T-cell (primary cell): ENCODE data around the gene HIPK2. TPM values are rescaled to one million over a fixed set of nuclear protein-coding genes. Genes with fewer than 3 reads are reported as not detected.

ENCODE experiments used
- ATAC-seq, 4 experiments: fragments of 200-7000 bp in 3 of 4; fragments of 150-1000 bp in 1 of 4; cut with Tn5 transposase; replicated peaks in 1 of 4; 1 replicate in 3 of 4; 2 replicates in 1 of 4; pipeline ENCODE4 v1.10.0; 2021; ENCODE audit warnings: moderate library complexity in 3 of 4, mild to moderate bottlenecking in 2 of 4, moderate number of reproducible peaks in 1 of 4
- CTCF ChIA-PET, 2 donors: fragments of 300-600 bp; sonication (Branson Sonifier 250); formaldehyde crosslinking; loops; one replicate each; lab custom pipeline; 2022; ENCODE audit warnings: antibody characterized with exemption in 2 of 2; lab: Charles Lee
- POLR2A ChIA-PET, 2 donors: fragments of 300-600 bp; sonication (Branson Sonifier 250); formaldehyde crosslinking; loops; one replicate each; lab custom pipeline; 2022; ENCODE audit warnings: antibody characterized with exemption in 2 of 2; lab: Charles Lee
- DNase-seq, 35 experiments: peaks; one replicate each; pipeline versions ENCODE4 v3.0.0 to v3.0.0-alpha.2; 2013 to 2023
- H3K27ac ChIP-seq: one replicate; pipeline ENCODE4 v1.5.1; 2013; ENCODE audit warnings: low read length
- H3K27me3 ChIP-seq, 2 experiments: replicated peaks in 1 of 2; 1 replicate in 1 of 2; 2 replicates in 1 of 2; pipeline versions ENCODE4 v1.6.1 to v1.7.0; 2013; ENCODE audit warnings: low read length in 1 of 2, mixed read lengths in 1 of 2; ENCODE audit not compliant: control insufficient read depth in 2 of 2, insufficient read depth in 2 of 2; ENCODE audit errors: extremely low read depth in 1 of 2
- H3K36me3 ChIP-seq, 2 donors: 1 replicate in 1 of 2; 2 replicates in 1 of 2; pipeline versions ENCODE4 v1.6.1 to v1.7.0; 2013; ENCODE audit warnings: low read length in 1 of 2; ENCODE audit not compliant: control insufficient read depth in 2 of 2, insufficient read depth in 1 of 2; ENCODE audit errors: extremely low read depth in 1 of 2
- H3K4me1 ChIP-seq, 2 experiments: 1 replicate in 1 of 2; 2 replicates in 1 of 2; pipeline versions ENCODE4 v1.6.1 to v1.7.0; 2013; ENCODE audit warnings: low read length in 2 of 2, mixed read lengths in 1 of 2; ENCODE audit not compliant: insufficient read depth in 2 of 2, control insufficient read depth in 1 of 2; ENCODE audit errors: extremely low read depth in 1 of 2
- H3K4me3 ChIP-seq, 2 donors: 1 replicate in 1 of 2; 2 replicates in 1 of 2; pipeline versions ENCODE4 v1.5.1 to v1.7.0; 2013; ENCODE audit warnings: mild to moderate bottlenecking in 2 of 2, low read length in 1 of 2, moderate library complexity in 1 of 2; ENCODE audit not compliant: control insufficient read depth in 1 of 2; ENCODE audit errors: extremely low read depth in 1 of 2
- H3K9me3 ChIP-seq: 2 replicates; pipeline ENCODE4 v1.7.0; 2013
- H3K27ac Mint-ChIP-seq, 2 donors: one replicate each; pipeline ENCODE4 v1.8.0; 2020 to 2021; ENCODE audit warnings: mild to moderate bottlenecking in 2 of 2, mixed read lengths in 2 of 2
- H3K27me3 Mint-ChIP-seq, 2 donors: one replicate each; pipeline ENCODE4 v1.8.0; 2021 to 2022; ENCODE audit warnings: mixed read lengths in 2 of 2
- H3K36me3 Mint-ChIP-seq: one replicate; pipeline ENCODE4 v1.8.0; 2021; ENCODE audit warnings: mixed read lengths
- H3K4me1 Mint-ChIP-seq, 3 donors: one replicate each; pipeline ENCODE4 v1.8.0; 2020 to 2022; ENCODE audit warnings: mixed read lengths in 3 of 3, mild to moderate bottlenecking in 1 of 3
- H3K4me3 Mint-ChIP-seq, 3 donors: one replicate each; pipeline ENCODE4 v1.8.0; 2020 to 2022; ENCODE audit warnings: mild to moderate bottlenecking in 3 of 3, mixed read lengths in 3 of 3, moderate library complexity in 3 of 3
- H3K9me3 Mint-ChIP-seq, 3 donors: one replicate each; pipeline ENCODE4 v1.8.0; 2020 to 2022; ENCODE audit warnings: mixed read lengths in 3 of 3
- WGBS: methylation state at CpG from one replicate; pipeline ENCODE4 v1.1.5; 2013; ENCODE audit warnings: missing lambda C conversion rate; ENCODE audit not compliant: insufficient coverage; 5-methylcytosine and 5-hydroxymethylcytosine counted together
- total RNA-seq, 35 experiments: library from RNA in 6 of 35; stranded (reverse) in 6 of 35; fragments of 120-200 nt in 1 of 35; gene quantifications; one replicate each; pipeline versions ENCODE4 v1.2.1 to v1.2.4 and lab custom pipeline; 2013 to 2026

HIPK2 gene
- total RNA-seq, 5 donors from 2014 or later (not counting 1 experiment from before 2014, with no cell fraction given), result 32.7 to 34.5 (median 33.5) TPM

- Mint-ChIP-seq H3K4me1 (peaks cover 4% of the 10 kb centered on the region in 3 donors), H3K9me3 (no peaks in the 10 kb centered on the region), H3K4me3 (no peak overlapping the region), H3K36me3 (no peaks in the 10 kb centered on the region), H3K27ac (no peak overlapping the region), H3K27me3 (peaks cover 0 to 5% of the 10 kb centered on the region in 2 donors)
- ChIA-PET CTCF (interaction anchor here in 1 of 2 donors (0.6 kb wide), 1 partner anchor 71 kb away, joined by 4 read pairs; no protein-coding TSS in a partner anchor), POLR2A (interaction anchor here in 1 of 2 donors (0.5 kb wide), 2 partner anchors 187 to 264 kb away, joined by 3 to 4 read pairs; no protein-coding TSS in a partner anchor)
- H3K9me3 ChIP-seq, result no peaks in the 10 kb centered on the region
- peaks cover 0 to 4% of the 10 kb centered on the region in 2 experiments for H3K27me3 ChIP-seq
- no peak overlapping the region for H3K27ac ChIP-seq
- DNase-seq (no peak), ATAC-seq (no peak)
- no peaks in the 10 kb centered on the region for H3K36me3 ChIP-seq
- no peak overlapping the region for H3K4me3 ChIP-seq
- no peaks in the 10 kb centered on the region for H3K4me1 ChIP-seq
These were observed 31.1 kb upstream of the HIPK2 start for GRCh38 chr7:139808846-139809442.

- Histone ChIP-seq H3K27me3 (peaks cover 0 to 4% of the 10 kb centered on the region in 2 experiments), H3K27ac (no peak overlapping the region), H3K4me1 (no peaks in the 10 kb centered on the region), H3K9me3 (no peaks in the 10 kb centered on the region), H3K4me3 (no peak overlapping the region), H3K36me3 (no peaks in the 10 kb centered on the region)
- no peak overlapping the region for H3K27ac Mint-ChIP-seq
- ChIA-PET CTCF (no interaction called here), POLR2A (no interaction called here)
- no peak for DNase-seq
- H3K9me3 Mint-ChIP-seq, result no peaks in the 10 kb centered on the region
- 90% methylated on average over 2 of the region's 3 CpGs for WGBS
- peaks cover 0 to 5% of the 10 kb centered on the region in 2 donors for H3K27me3 Mint-ChIP-seq
- ATAC-seq, result no peak
- H3K36me3 Mint-ChIP-seq, result no peaks in the 10 kb centered on the region
- H3K4me3 Mint-ChIP-seq, result no peak overlapping the region
- H3K4me1 Mint-ChIP-seq, result no peaks in the 10 kb centered on the region
These were observed 30.6 kb upstream of the HIPK2 start for GRCh38 chr7:139808427-139808826.

GRCh38 chr7:139807009-139807408, 29.2 kb upstream of the HIPK2 start:
- CTCF ChIA-PET, result no interaction called here
- POLR2A ChIA-PET, result no interaction called here
- Histone ChIP-seq H3K27ac (no peak overlapping the region), H3K4me1 (no peaks in the 10 kb centered on the region), H3K27me3 (peaks cover 0 to 4% of the 10 kb centered on the region in 2 experiments), H3K9me3 (no peaks in the 10 kb centered on the region), H3K4me3 (no peak overlapping the region), H3K36me3 (no peaks in the 10 kb centered on the region)
- DNase-seq (no peak), ATAC-seq (no peak)
- WGBS, result 89% methylated on average over 2 of the region's 3 CpGs
- H3K9me3 Mint-ChIP-seq, result peaks cover 0 to 9% (median 7%) of the 10 kb centered on the region in 3 donors
- no peaks in the 10 kb centered on the region for H3K36me3 Mint-ChIP-seq
- H3K4me3 Mint-ChIP-seq, result no peak overlapping the region
- H3K27ac Mint-ChIP-seq, result no peak overlapping the region
- H3K4me1 Mint-ChIP-seq, result no peaks in the 10 kb centered on the region
- peaks cover 0 to 7% of the 10 kb centered on the region in 2 donors for H3K27me3 Mint-ChIP-seq

- H3K4me3 Mint-ChIP-seq, result no peak overlapping the region
- no peak overlapping the region for H3K27ac Mint-ChIP-seq
- ATAC-seq (no peak), DNase-seq (no peak)
- Histone ChIP-seq H3K4me3 (no peak overlapping the region), H3K36me3 (no peaks in the 10 kb centered on the region), H3K4me1 (no peaks in the 10 kb centered on the region), H3K27me3 (peaks cover 0 to 3% of the 10 kb centered on the region in 2 experiments), H3K9me3 (no peaks in the 10 kb centered on the region), H3K27ac (no peak overlapping the region)
- peaks cover 0 to 6% of the 10 kb centered on the region in 2 donors for H3K27me3 Mint-ChIP-seq
- H3K4me1 Mint-ChIP-seq, result no peaks in the 10 kb centered on the region
- ChIA-PET CTCF (no interaction called here), POLR2A (interaction anchor here in 1 of 2 donors (0.6 kb wide), 1 partner anchor 201 kb away, joined by 3 read pairs; no protein-coding TSS in a partner anchor)
- H3K9me3 Mint-ChIP-seq, result peaks cover 0 to 9% (median 7%) of the 10 kb centered on the region in 3 donors
- no CpG with 5 or more reads among the region's 1 CpG for WGBS
- H3K36me3 Mint-ChIP-seq, result no peaks in the 10 kb centered on the region
These were observed 26.8 kb upstream of the HIPK2 start for GRCh38 chr7:139804571-139804970.

GRCh38 chr7:139799586-139799985, 21.8 kb upstream of the HIPK2 start:
- Histone ChIP-seq H3K9me3 (no peaks in the 10 kb centered on the region), H3K27me3 (no peaks in the 10 kb centered on the region), H3K27ac (no peak overlapping the region), H3K4me1 (no peaks in the 10 kb centered on the region), H3K4me3 (no peak overlapping the region), H3K36me3 (no peaks in the 10 kb centered on the region)
- Mint-ChIP-seq H3K4me3 (no peak overlapping the region), H3K27me3 (peaks cover 0 to 2% of the 10 kb centered on the region in 2 donors), H3K27ac (no peak overlapping the region), H3K36me3 (no peaks in the 10 kb centered on the region), H3K9me3 (peaks cover 3 to 13% (median 11%) of the 10 kb centered on the region in 3 donors), H3K4me1 (peaks cover 6 to 9% (median 7%) of the 10 kb centered on the region in 3 donors)
- ATAC-seq (no peak), DNase-seq (no peak)
- CTCF ChIA-PET, result interaction anchor here in 1 of 2 donors (0.7 kb wide), 1 partner anchor 443 kb away, joined by 11 read pairs; no protein-coding TSS in a partner anchor
- POLR2A ChIA-PET, result no interaction called here
- 92% methylated on average over 2 of the region's 2 CpGs for WGBS

GRCh38 chr7:139798892-139799291, 21.1 kb upstream of the HIPK2 start:
- no peaks in the 10 kb centered on the region for H3K36me3 ChIP-seq
- ChIA-PET POLR2A (no interaction called here), CTCF (interaction anchor here in 1 of 2 donors (0.7 kb wide), 1 partner anchor 442 kb away, joined by 11 read pairs; no protein-coding TSS in a partner anchor)
- Mint-ChIP-seq H3K27me3 (peaks cover 0 to 2% of the 10 kb centered on the region in 2 donors), H3K4me3 (no peak overlapping the region), H3K4me1 (peaks cover 6 to 9% (median 7%) of the 10 kb centered on the region in 3 donors), H3K27ac (no peak overlapping the region), H3K9me3 (peaks cover 3 to 13% (median 11%) of the 10 kb centered on the region in 3 donors), H3K36me3 (no peaks in the 10 kb centered on the region)
- DNase-seq (no peak), ATAC-seq (no peak)
- H3K4me1 ChIP-seq, result no peaks in the 10 kb centered on the region
- no peaks in the 10 kb centered on the region for H3K9me3 ChIP-seq
- no peak overlapping the region for H3K4me3 ChIP-seq
- H3K27ac ChIP-seq, result no peak overlapping the region
- no peaks in the 10 kb centered on the region for H3K27me3 ChIP-seq
- 76% methylated on average over 2 of the region's 4 CpGs for WGBS
